Stimulated activated CD4-positive, alpha-beta T cell treated with anti-CD3 and anti-CD28 coated beads, TNF-alpha, amount 100 ng/mL, for 1 hour (primary cell): ENCODE data around the gene KCNH3.
"Not testable (repeated sequence)": the region's sequence is repeated elsewhere in the genome, so short reads cannot be mapped to it uniquely, and the experiment has no call there.

Experiments
- DNase-seq, 3 donors: peaks; one replicate each; pipeline ENCODE4 v3.0.0-alpha.2; 2020; ENCODE audit warnings: low read depth in 3 of 3, low spot score in 1 of 3

Gene KCNH3

DNA sequence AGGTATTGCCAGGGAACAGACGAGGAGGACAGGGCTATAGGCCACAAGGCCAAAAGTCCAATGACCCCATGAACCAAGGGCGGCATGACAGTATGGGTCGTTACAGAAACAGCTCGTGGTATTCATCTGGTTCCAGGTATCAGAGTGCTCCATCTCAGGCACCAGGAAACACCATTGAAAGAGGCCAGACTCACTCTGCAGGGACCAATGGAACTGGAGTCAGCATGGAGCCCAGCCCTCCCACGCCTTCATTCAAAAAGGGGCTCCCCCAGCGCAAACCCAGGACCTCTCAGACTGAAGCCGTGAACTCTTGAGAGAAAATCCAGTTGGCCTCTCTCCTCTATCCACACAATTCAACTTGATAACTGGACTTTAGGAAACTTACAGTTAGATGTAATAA lies 12.9 kb upstream of the KCNH3 start:
- no peak for DNase-seq

GRCh38 chr12:49527361-49528130 lies 11.3 kb upstream of the KCNH3 start:
- no peak for DNase-seq

DNA sequence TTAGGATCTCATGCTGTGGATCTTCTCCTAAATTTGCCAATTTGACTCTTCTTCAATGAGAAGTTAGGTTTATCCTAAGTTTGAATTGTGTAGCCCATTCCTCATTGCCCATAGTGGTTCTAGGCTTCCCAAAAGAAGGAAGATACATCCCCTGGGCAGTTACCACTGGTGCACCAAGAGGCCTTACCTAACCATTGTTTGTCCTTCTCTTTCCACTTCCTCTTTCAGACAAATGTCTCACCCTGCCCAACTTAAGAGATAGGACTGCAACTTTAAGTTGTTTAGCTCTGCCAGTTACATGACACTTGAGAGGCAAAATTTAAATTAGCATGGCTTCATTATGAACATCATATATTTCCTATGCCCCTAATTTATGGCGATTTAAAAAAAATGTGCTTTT lies 9.4 kb upstream of the KCNH3 start:
- no peak for DNase-seq

GRCh38 chr12:49531745-49532144 lies 7.1 kb upstream of the KCNH3 start:
- DNase-seq: no peak

- no peak for DNase-seq
These were observed 5.5 kb upstream of the KCNH3 start for GRCh38 chr12:49533331-49533730.

- DNase-seq: not testable (repeated sequence)
These were observed 4.7 kb upstream of the KCNH3 start for GRCh38 chr12:49534122-49534521.

- DNase-seq: no peak
These were observed 4.0 kb upstream of the KCNH3 start for GRCh38 chr12:49534731-49535278.

- DNase-seq: no peak
These were observed 2.8 kb upstream of the KCNH3 start for GRCh38 chr12:49535921-49536525.

GRCh38 chr12:49536526-49537071 lies 2.2 kb upstream of the KCNH3 start:
- no peak for DNase-seq

- DNase-seq: no peak
These were observed 1.5 kb upstream of the KCNH3 start for GRCh38 chr12:49537231-49537751.

DNA sequence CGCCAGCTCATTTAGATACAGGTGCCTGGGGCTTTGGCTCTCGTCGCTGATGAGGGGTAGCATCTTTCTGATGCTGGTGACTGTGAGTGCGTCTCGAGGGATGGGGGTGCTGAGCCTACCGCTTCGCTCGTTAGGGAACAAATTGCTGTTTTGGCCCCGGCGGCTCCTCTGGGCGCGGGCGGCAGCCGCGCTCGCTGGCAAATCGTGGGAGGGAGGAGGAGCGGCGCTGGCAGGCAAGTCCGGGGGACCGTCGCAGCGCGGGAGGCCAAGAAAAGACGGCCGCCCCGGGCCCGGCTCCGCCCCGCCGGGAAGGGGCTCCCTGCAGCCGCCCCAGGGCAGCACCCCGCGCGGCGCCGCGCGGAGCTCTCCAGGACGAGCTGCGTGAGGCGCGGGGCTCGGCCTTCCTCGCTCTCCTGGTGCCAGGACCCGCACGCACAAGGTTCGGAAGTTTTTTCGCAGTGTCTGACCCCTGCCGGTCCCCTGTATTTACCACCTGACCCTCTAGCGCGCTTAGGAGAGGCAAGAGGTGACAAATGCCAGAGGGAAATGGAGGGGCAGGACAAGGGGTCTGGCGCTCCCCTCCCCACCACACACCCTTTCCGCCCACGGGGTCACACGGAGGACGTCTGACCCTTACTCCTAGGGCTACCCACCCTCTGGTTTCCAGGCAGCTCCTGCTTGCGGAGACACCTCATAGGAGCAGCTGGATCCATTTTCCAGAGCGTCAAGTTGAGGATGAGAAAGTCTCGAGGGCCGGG lies 899 bp upstream of the KCNH3 start:
- DNase-seq: no peak

DNA sequence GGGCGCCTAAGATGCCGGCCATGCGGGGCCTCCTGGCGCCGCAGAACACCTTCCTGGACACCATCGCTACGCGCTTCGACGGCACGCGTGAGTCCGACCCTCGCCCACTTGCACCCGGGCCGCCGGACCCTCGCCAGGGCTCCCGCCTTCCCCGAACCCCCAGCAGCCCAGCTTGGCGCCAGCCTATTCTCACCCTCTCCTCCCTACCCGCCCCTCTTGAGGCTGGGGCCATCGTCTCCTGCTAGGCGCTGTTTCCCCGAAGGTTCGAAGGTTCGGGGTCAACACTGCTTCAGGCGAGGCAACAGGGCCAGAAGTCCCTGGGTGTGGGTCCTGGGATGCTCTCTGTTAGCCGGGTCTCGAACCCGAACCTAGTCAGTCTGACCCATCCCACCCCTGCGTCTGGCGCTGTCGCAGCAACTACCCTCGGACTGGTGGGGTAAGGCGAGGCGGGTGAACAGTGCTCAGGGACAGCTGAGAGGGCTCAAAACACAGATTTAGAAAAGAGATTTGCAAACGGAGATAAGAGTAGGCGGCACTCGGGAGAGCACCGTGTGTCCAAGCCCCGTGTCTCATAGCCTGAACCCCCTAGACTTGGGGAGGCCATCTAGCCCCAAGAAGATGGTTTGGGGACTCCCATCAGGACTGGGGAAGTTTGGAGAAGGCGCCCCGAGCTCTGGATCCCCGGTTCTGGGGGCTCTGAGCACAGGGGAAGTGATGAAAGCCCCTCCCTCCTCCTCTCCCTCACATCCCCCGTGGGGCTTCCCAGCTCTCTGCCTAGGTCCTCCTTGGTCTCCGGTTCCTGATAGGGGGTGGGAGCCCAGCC lies 787 bp downstream of the KCNH3 start:
- no peak for DNase-seq

GRCh38 chr12:49540229-49541139 lies 1.7 kb downstream of the KCNH3 start:
- DNase-seq: no peak

DNA sequence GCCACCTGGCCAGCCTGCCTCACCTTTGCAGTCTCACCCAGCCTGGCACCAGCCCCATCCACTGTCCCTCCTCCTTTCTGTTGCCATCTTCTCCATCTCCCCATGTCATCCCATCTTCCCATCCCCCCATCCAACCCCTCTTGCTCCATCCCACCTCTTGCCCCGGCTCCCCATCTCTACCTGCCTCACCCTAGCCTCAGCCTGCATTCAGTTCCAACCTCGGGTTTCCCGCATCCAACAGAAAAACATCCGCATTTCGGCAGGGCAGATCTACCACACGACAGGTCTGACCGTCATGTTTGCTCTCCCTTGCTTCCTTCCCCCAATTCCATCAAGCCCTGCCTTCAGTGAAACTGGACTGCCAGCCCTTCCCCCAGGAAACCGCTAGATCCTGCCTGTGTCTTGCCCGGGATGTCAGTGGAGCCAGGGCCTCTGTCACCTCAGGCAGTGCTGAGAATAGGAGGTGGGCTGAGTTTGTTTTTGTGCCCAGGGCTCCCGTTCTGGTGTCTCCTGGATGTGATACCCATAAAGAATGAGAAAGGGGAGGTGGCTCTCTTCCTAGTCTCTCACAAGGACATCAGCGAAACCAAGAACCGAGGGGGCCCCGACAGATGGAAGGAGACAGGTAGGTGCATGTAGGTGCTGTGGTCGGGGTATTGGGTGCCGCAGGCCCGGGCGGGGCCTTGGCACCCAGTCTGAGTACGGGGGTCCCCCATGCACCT lies 2.5 kb downstream of the KCNH3 start:
- no peak for DNase-seq

- no peak for DNase-seq
These were observed 3.2 kb downstream of the KCNH3 start for GRCh38 chr12:49541911-49542505.

GRCh38 chr12:49542592-49543160 lies 3.8 kb downstream of the KCNH3 start:
- no peak for DNase-seq

GRCh38 chr12:49543221-49543913 lies 4.5 kb downstream of the KCNH3 start:
- no peak for DNase-seq
